Measurements from ENCODE around the gene SULT4A1. TPM values are rescaled to one million over a fixed set of nuclear protein-coding genes. Genes with fewer than 3 reads are reported as not detected.

The SULT4A1 gene
- total and polyA plus RNA-seq, 12 donors = 0.19 to 1.2 (median 0.29) TPM; not detected in 2

DNA sequence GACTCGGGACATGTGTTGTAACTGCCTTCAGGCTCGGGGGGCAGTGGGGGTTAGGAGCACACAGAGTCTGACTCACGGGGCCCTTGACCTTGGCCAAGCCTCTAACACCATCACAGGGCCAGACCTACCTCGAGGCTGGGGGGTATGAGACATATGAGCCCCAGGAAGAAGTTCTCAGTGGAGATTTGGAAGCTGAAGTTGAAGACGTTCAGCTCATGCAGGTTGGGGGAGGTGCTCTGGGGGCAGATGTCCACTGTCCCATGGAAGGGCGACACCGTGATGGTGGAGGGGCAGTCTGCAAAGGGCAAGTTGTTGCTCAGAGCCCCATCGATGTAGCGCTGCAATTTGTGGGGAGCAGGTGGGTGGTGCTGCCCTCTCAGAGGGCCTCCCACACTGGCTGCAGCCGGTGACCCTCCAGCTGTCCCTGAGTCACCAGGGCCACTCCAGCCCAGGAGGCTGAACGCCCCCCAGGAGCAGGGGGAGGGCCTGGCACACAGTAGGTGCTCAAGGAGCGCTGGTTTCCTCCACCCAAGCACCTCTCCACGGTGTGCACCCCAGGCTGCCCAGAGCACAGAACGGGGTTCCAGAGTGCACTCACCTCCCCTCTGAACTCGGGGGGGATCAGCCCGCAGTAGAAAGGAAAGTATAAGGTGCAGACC lies 27.0 kb upstream of the SULT4A1 start:
- no peak overlapping the region for H3K4me3 ChIP-seq
- ATAC-seq = no peak
- TF ChIP-seq CTCF (IDR thresholded peaks at IDR 0.05) = no peak
- peaks cover 0 to 11% (median 10%) of the 10 kb centered on the region in 9 donors for H3K4me1 ChIP-seq
- no peak overlapping the region for H3K27ac ChIP-seq
- intact Hi-C loops (cut with DNase I) = loop anchor here in 3 of 10 donors (5.0 to 10.0 kb wide), 3 partner anchors 57 to 505 kb away; no protein-coding TSS in a partner anchor
- DNase-seq = no peak
- WGBS, 2 donors = 72 to 79% methylated on average over 16 of the region's 16 CpGs
- no peaks in the 10 kb centered on the region for H3K36me3 ChIP-seq
- H3K27me3 ChIP-seq = peaks cover 36 to 88% (median 70%) of the 10 kb centered on the region in 7 donors
- H3K9me3 ChIP-seq = no peaks in the 10 kb centered on the region

- Histone ChIP-seq H3K9me3 (no peaks in the 10 kb centered on the region), H3K27ac (no peak overlapping the region), H3K4me1 (peaks cover 0 to 11% (median 10%) of the 10 kb centered on the region in 9 donors), H3K4me3 (no peak overlapping the region), H3K27me3 (peaks cover 36 to 87% (median 70%) of the 10 kb centered on the region in 7 donors), H3K36me3 (no peaks in the 10 kb centered on the region)
- 71 to 82% methylated on average over 4 of the region's 4 CpGs for WGBS, 2 donors
- no peak for TF ChIP-seq CTCF (IDR thresholded peaks at IDR 0.05)
- ATAC-seq (no peak), DNase-seq (no peak)
- intact Hi-C loops (cut with DNase I) = loop anchor here in 3 of 10 donors (5.0 to 10.0 kb wide), 3 partner anchors 56 to 504 kb away; no protein-coding TSS in a partner anchor
These were observed 26.4 kb upstream of the SULT4A1 start for GRCh38 chr22:43888740-43889139.

- ATAC-seq (no peak), DNase-seq (no peak)
- H3K36me3 ChIP-seq = no peaks in the 10 kb centered on the region
- intact Hi-C loops (cut with DNase I) = loop anchor here in 3 of 10 donors (5.0 to 10.0 kb wide), 3 partner anchors 55 to 503 kb away; no protein-coding TSS in a partner anchor
- no peak overlapping the region for H3K4me3 ChIP-seq
- H3K27ac ChIP-seq = no peak overlapping the region
- H3K4me1 ChIP-seq = peaks cover 0 to 11% (median 10%) of the 10 kb centered on the region in 9 donors
- no peak for TF ChIP-seq CTCF (IDR thresholded peaks at IDR 0.05)
- peaks cover 29 to 73% (median 58%) of the 10 kb centered on the region in 7 donors for H3K27me3 ChIP-seq
- WGBS, 2 donors = 70 to 77% methylated on average over 4 of the region's 4 CpGs
- no peaks in the 10 kb centered on the region for H3K9me3 ChIP-seq
These were observed 25.1 kb upstream of the SULT4A1 start for GRCh38 chr22:43887391-43887790.

GRCh38 chr22:43886231-43886630 lies 23.9 kb upstream of the SULT4A1 start:
- intact Hi-C loops (cut with DNase I) = loop anchor here in 3 of 10 donors (5.0 to 10.0 kb wide), 3 partner anchors 54 to 501 kb away; no protein-coding TSS in a partner anchor
- H3K4me1 ChIP-seq = peaks cover 0 to 4% (median 2%) of the 10 kb centered on the region in 9 donors
- no peak overlapping the region for H3K4me3 ChIP-seq
- TF ChIP-seq CTCF (IDR thresholded peaks at IDR 0.05) = no peak
- ATAC-seq (no peak), DNase-seq (no peak)
- H3K27ac ChIP-seq = no peak overlapping the region
- H3K27me3 ChIP-seq = peaks cover 19 to 66% (median 47%) of the 10 kb centered on the region in 7 donors
- H3K9me3 ChIP-seq = no peaks in the 10 kb centered on the region
- 69 to 73% methylated on average over 8 of the region's 8 CpGs for WGBS, 2 donors
- no peaks in the 10 kb centered on the region for H3K36me3 ChIP-seq

Measured in heart right ventricle (tissue), 16 donors.